ENCODE results near the gene VPS13D.

DNA sequence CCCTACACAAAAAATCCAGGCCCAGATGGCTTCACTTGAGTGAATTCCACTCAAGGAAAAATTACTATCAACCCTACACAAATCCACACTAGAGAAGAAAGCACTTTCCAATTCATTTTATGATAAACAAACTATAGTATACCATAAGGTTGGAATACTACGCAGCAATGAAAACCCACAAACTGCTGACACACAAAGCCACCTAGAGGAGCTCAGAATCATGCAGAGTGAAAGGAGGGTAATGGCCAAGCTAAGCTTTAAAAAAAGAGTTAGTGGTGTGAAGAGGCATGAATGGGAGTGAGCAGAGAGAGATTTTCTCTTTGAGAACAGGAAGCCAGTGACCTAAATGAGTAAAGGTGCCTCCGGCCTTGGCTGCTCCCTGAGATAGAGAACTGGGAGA, 294.4 kb downstream of the VPS13D start:
- TF ChIP-seq, protein P1, sequence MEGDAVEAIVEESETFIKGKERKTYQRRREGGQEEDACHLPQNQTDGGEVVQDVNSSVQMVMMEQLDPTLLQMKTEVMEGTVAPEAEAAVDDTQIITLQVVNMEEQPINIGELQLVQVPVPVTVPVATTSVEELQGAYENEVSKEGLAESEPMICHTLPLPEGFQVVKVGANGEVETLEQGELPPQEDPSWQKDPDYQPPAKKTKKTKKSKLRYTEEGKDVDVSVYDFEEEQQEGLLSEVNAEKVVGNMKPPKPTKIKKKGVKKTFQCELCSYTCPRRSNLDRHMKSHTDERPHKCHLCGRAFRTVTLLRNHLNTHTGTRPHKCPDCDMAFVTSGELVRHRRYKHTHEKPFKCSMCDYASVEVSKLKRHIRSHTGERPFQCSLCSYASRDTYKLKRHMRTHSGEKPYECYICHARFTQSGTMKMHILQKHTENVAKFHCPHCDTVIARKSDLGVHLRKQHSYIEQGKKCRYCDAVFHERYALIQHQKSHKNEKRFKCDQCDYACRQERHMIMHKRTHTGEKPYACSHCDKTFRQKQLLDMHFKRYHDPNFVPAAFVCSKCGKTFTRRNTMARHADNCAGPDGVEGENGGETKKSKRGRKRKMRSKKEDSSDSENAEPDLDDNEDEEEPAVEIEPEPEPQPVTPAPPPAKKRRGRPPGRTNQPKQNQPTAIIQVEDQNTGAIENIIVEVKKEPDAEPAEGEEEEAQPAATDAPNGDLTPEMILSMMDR (conservative IDR thresholded peaks at IDR 0.05; ENCODE audit: low read depth in 2 of 2), result no peak
- TF ChIP-seq, protein P2, sequence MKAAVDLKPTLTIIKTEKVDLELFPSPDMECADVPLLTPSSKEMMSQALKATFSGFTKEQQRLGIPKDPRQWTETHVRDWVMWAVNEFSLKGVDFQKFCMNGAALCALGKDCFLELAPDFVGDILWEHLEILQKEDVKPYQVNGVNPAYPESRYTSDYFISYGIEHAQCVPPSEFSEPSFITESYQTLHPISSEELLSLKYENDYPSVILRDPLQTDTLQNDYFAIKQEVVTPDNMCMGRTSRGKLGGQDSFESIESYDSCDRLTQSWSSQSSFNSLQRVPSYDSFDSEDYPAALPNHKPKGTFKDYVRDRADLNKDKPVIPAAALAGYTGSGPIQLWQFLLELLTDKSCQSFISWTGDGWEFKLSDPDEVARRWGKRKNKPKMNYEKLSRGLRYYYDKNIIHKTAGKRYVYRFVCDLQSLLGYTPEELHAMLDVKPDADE (IDR thresholded peaks at IDR 0.05), result no peak
- TF ChIP-seq EZH2phosphoT487 (IDR thresholded peaks at IDR 0.05; ENCODE audit: unreplicated experiment) (no peak), EZH2 (IDR thresholded peaks at IDR 0.05; ENCODE audit: low read depth, unreplicated experiment) (no peak), CREB1 (CRISPR knock-in tag; IDR thresholded peaks at IDR 0.05; ENCODE audit: low read depth) (no peak), POLR2AphosphoS5 (IDR thresholded peaks at IDR 0.05; ENCODE audit: low read depth) (no peak), NANOG (IDR thresholded peaks at IDR 0.05; ENCODE audit: borderline replicate concordance) (no peak), JUNB (IDR thresholded peaks at IDR 0.05; ENCODE audit: unreplicated experiment) (no peak), ZNF331 (CRISPR knock-in tag; IDR thresholded peaks at IDR 0.05; ENCODE audit: low read depth) (no peak)
- TF ChIP-seq, protein P3, sequence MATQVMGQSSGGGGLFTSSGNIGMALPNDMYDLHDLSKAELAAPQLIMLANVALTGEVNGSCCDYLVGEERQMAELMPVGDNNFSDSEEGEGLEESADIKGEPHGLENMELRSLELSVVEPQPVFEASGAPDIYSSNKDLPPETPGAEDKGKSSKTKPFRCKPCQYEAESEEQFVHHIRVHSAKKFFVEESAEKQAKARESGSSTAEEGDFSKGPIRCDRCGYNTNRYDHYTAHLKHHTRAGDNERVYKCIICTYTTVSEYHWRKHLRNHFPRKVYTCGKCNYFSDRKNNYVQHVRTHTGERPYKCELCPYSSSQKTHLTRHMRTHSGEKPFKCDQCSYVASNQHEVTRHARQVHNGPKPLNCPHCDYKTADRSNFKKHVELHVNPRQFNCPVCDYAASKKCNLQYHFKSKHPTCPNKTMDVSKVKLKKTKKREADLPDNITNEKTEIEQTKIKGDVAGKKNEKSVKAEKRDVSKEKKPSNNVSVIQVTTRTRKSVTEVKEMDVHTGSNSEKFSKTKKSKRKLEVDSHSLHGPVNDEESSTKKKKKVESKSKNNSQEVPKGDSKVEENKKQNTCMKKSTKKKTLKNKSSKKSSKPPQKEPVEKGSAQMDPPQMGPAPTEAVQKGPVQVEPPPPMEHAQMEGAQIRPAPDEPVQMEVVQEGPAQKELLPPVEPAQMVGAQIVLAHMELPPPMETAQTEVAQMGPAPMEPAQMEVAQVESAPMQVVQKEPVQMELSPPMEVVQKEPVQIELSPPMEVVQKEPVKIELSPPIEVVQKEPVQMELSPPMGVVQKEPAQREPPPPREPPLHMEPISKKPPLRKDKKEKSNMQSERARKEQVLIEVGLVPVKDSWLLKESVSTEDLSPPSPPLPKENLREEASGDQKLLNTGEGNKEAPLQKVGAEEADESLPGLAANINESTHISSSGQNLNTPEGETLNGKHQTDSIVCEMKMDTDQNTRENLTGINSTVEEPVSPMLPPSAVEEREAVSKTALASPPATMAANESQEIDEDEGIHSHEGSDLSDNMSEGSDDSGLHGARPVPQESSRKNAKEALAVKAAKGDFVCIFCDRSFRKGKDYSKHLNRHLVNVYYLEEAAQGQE (IDR thresholded peaks at IDR 0.05; ENCODE audit: unreplicated experiment), result no peak

All from GM23338 (cell line).